GM18511 (cell line): Measurements from ENCODE around the gene BIRC5.
"Not testable (repeated sequence)": the region's sequence is repeated elsewhere in the genome, so short reads cannot be mapped to it uniquely, and the experiment has no call there.

Source experiments
- ATAC-seq: cut with Tn5 transposase; IDR thresholded peaks from one replicate; pipeline ENCODE4 v1.9.1; 2021; ENCODE audit warnings: mild to moderate bottlenecking, moderate library complexity; ENCODE audit not compliant: unreplicated experiment

Gene BIRC5

GRCh38 chr17:78238823-78239488, 24.9 kb downstream of the BIRC5 start:
- no peak for ATAC-seq

GRCh38 chr17:78239489-78239931, 25.5 kb downstream of the BIRC5 start:
- no peak for ATAC-seq

GRCh38 chr17:78240012-78240655, 26.1 kb downstream of the BIRC5 start:
- ATAC-seq = no peak

- no peak for ATAC-seq
Measured at GRCh38 chr17:78240839-78241238, 26.8 kb downstream of the BIRC5 start.

GRCh38 chr17:78241277-78242023, 27.4 kb downstream of the BIRC5 start:
- ATAC-seq = no peak

GRCh38 chr17:78242024-78242742, 28.1 kb downstream of the BIRC5 start:
- ATAC-seq = peak; percentile 62

- ATAC-seq = no peak
Measured at GRCh38 chr17:78247304-78247703, 33.3 kb downstream of the BIRC5 start.

GRCh38 chr17:78248051-78248914, 34.2 kb downstream of the BIRC5 start:
- ATAC-seq = no peak

GRCh38 chr17:78249074-78249817, 35.2 kb downstream of the BIRC5 start:
- ATAC-seq = no peak

- no peak for ATAC-seq
Measured at GRCh38 chr17:78249818-78250806, 36.1 kb downstream of the BIRC5 start.

GRCh38 chr17:78250891-78251772, 37.1 kb downstream of the BIRC5 start:
- no peak for ATAC-seq

GRCh38 chr17:78251773-78252103, 37.7 kb downstream of the BIRC5 start:
- ATAC-seq = no peak

- peak; percentile 50 for ATAC-seq
Measured at GRCh38 chr17:78252111-78252634, 38.1 kb downstream of the BIRC5 start.

- no peak for ATAC-seq
Measured at GRCh38 chr17:78252701-78253635, 38.9 kb downstream of the BIRC5 start.

GRCh38 chr17:78253636-78253945, 39.5 kb downstream of the BIRC5 start:
- not testable (repeated sequence) for ATAC-seq

- ATAC-seq = no peak
Measured at GRCh38 chr17:78253946-78254672, 40.1 kb downstream of the BIRC5 start.
